Thoracic aorta (tissue), 2 donors: Measurements from ENCODE around the gene RIMBP2. TPM values are rescaled to one million over a fixed set of nuclear protein-coding genes. Genes with fewer than 3 reads are reported as not detected.

Source experiments
- ATAC-seq: fragments of 150-250 bp; one replicate; pipeline ENCODE4 v1.8.0; 2017; ENCODE audit warnings: low read depth; ENCODE audit not compliant: insufficient number of reproducible peaks, low FRiP score
- DNase-seq: peaks from one replicate; pipeline ENCODE4 v3.0.0-alpha.2; 2020; ENCODE audit warnings: low spot score
- H3K27ac ChIP-seq, 2 donors: fragments of 200-600 bp; sonication (generic); 1 replicate in 1 of 2; 2 replicates in 1 of 2; pipeline ENCODE4 v1.5.1; 2016; ENCODE audit warnings: mild to moderate bottlenecking in 2 of 2, moderate library complexity in 2 of 2
- H3K27me3 ChIP-seq: fragments of 200-600 bp; sonication (generic); replicated peaks from 2 replicates; pipeline ENCODE4 v1.6.0; 2016; ENCODE audit warnings: mild to moderate bottlenecking; ENCODE audit not compliant: insufficient read depth
- H3K36me3 ChIP-seq: fragments of 200-600 bp; sonication (generic); one replicate; pipeline ENCODE4 v1.5.1; 2016
- H3K4me1 ChIP-seq, 2 donors: fragments of 200-600 bp; sonication (generic); 1 replicate in 1 of 2; 2 replicates in 1 of 2; pipeline versions ENCODE4 v1.5.1 to v1.6.0; 2016; ENCODE audit warnings: low read depth in 2 of 2, mild to moderate bottlenecking in 1 of 2; ENCODE audit not compliant: control insufficient read depth in 1 of 2
- H3K4me3 ChIP-seq: fragments of 200-600 bp; sonication (generic); 2 replicates; pipeline ENCODE4 v1.5.1; 2016; ENCODE audit warnings: mild to moderate bottlenecking
- H3K9me3 ChIP-seq: fragments of 200-600 bp; sonication (generic); 2 replicates; pipeline ENCODE4 v1.5.1; 2016
- CTCF ChIP-seq: fragments of 200-600 bp; sonication (generic); IDR thresholded peaks from one replicate; pipeline ENCODE4 v1.5.1; 2019; ENCODE audit warnings: antibody characterized with exemption
- total RNA-seq, 2 donors: library from RNA; depleted of rRNA; stranded (reverse); fragments of >200 nt; gene quantifications; one replicate each; pipeline versions ENCODE4 v1.1.0 to v1.2.3, GENCODE V29; 2016

The RIMBP2 gene
- total RNA-seq, 2 donors from 2014 or later, result 0.54 to 0.92 TPM

- ATAC-seq, result no peak
- Histone ChIP-seq H3K4me1 (no peaks in the 10 kb centered on the region), H3K4me3 (no peak overlapping the region), H3K27ac (no peak overlapping the region), H3K36me3 (no peaks in the 10 kb centered on the region), H3K9me3 (peaks cover 6% of the 10 kb centered on the region), H3K27me3 (no peaks in the 10 kb centered on the region)
- no peak for DNase-seq
- no peak for TF ChIP-seq CTCF
These were observed 247.9 kb downstream of the RIMBP2 start for GRCh38 chr12:130468186-130468585.

GRCh38 chr12:130465626-130466025 is 250.5 kb downstream of the RIMBP2 start:
- no peak for DNase-seq
- Histone ChIP-seq H3K4me1 (no peaks in the 10 kb centered on the region), H3K36me3 (no peaks in the 10 kb centered on the region), H3K27ac (no peak overlapping the region), H3K4me3 (no peak overlapping the region), H3K27me3 (no peaks in the 10 kb centered on the region), H3K9me3 (peaks cover 6% of the 10 kb centered on the region)
- no peak for ATAC-seq
- TF ChIP-seq CTCF, result no peak

- no peak for ATAC-seq
- no peak for DNase-seq
- H3K4me3 ChIP-seq, result no peak overlapping the region
These were observed 251.1 kb downstream of the RIMBP2 start for GRCh38 chr12:130465046-130465445.

DNA sequence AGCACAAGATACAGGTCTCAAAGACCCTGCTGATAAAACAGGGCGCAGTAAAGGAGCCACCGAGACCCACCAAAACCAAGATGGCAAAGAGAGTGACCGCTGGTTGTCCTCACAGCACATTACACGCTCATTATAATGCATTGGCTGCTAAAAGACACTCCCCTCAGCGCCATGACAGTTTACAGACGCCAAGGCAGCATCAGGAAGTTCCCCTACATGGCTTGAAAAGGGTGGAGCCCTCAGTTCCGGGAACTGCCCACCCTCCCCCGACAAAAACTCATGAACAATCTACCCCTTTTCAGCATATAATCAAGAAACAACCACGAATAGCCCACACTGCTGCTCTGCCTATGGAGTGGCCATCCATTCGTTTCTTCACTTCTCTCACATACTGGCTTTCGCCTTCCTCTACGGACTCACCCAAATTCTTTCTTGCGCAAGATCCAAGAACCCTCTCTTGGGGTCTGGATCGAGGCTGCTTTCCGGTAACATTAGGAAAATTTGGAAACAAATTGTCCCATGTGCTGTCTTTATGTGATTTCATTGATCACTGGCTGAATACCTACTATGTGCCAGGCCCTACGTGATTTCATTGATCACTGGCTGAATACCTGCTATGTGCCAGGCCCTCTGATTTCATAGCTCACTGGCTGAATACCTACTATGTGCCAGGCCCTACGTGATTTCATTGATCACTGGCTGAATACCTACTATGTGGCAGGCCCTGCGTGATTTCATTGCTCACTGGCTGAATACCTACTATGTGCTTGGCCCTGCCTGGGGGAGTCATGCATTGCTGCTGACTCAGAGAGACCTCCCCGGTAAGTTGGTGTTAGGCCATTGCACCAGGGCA is 252.1 kb downstream of the RIMBP2 start:
- Histone ChIP-seq H3K36me3 (no peaks in the 10 kb centered on the region), H3K9me3 (peaks cover 6% of the 10 kb centered on the region), H3K4me3 (no peak overlapping the region), H3K27me3 (no peaks in the 10 kb centered on the region), H3K4me1 (no peaks in the 10 kb centered on the region), H3K27ac (no peak overlapping the region)
- no peak for DNase-seq
- no peak for TF ChIP-seq CTCF
- ATAC-seq, result no peak

More at GRCh38 chr12:130465046-130465445, 251.1 kb downstream of the RIMBP2 start:
- Histone ChIP-seq H3K36me3 (no peaks in the 10 kb centered on the region), H3K9me3 (peaks cover 6% of the 10 kb centered on the region), H3K27me3 (no peaks in the 10 kb centered on the region), H3K4me1 (no peaks in the 10 kb centered on the region), H3K27ac (no peak overlapping the region)
- no peak for TF ChIP-seq CTCF

DNA sequence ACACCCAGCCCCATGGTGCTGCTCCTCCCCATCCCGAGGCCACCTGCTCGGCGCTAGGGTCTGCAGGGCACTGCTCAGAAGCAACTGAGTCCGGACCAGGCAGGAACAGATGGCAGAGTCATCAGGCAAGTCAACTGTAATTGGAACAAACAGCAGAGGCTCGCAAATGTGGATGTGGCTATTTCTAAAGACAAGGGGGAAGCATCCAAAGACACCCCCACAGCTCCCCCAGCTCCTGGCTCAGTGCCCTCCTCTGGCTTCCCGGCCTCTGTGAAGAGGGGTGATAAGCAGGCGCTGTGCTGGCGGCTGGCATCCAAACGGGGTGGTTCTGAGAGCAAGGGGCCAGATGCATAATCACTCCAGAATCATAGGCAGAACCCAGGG is 252.8 kb downstream of the RIMBP2 start:
- ATAC-seq (no peak), DNase-seq (no peak)
- Histone ChIP-seq H3K9me3 (peaks cover 5% of the 10 kb centered on the region), H3K27me3 (no peaks in the 10 kb centered on the region), H3K4me1 (no peaks in the 10 kb centered on the region), H3K27ac (no peak overlapping the region), H3K36me3 (no peaks in the 10 kb centered on the region), H3K4me3 (no peak overlapping the region)
- no peak for TF ChIP-seq CTCF
